Esophagus muscularis mucosa (tissue), 4 donors: ENCODE data around the gene GPR55. TPM values are rescaled to one million over a fixed set of nuclear protein-coding genes. Genes with fewer than 3 reads are reported as not detected.

Source experiments
- DNase-seq: peaks from one replicate; pipeline ENCODE4 v3.0.0-alpha.2; 2017; ENCODE audit errors: extremely low spot score
- H3K27ac ChIP-seq, 4 donors: fragments of 200-600 bp; sonication (generic); replicated peaks in 1 of 4; 1 replicate in 3 of 4; 2 replicates in 1 of 4; pipeline ENCODE4 v1.5.1; 2016 to 2019; ENCODE audit warnings: mild to moderate bottlenecking in 1 of 4
- H3K27me3 ChIP-seq, 4 donors: fragments of 200-600 bp; sonication (generic); one replicate each; pipeline versions ENCODE4 v1.5.1 to v1.6.0; 2016 to 2019
- H3K36me3 ChIP-seq, 4 donors: fragments of 200-600 bp; sonication (generic); one replicate each; pipeline ENCODE4 v1.5.1; 2016 to 2019
- H3K4me1 ChIP-seq, 4 donors: fragments of 200-600 bp; sonication (generic); one replicate each; pipeline ENCODE4 v1.5.1; 2016 to 2019
- H3K4me3 ChIP-seq, 4 donors: fragments of 200-600 bp; sonication (generic); 1 replicate in 2 of 4; 2 replicates in 2 of 4; pipeline ENCODE4 v1.5.1; 2016 to 2019; ENCODE audit warnings: mild to moderate bottlenecking in 4 of 4, moderate library complexity in 1 of 4
- H3K9me3 ChIP-seq, 4 donors: fragments of 200-600 bp; sonication (generic); 1 replicate in 3 of 4; 2 replicates in 1 of 4; pipeline ENCODE4 v1.5.1; 2016 to 2019
- CTCF ChIP-seq, 3 experiments: fragments of 200-600 bp in 2 of 3; fragments of 450-650 bp in 1 of 3; sonication (generic) in 2 of 3; IDR thresholded peaks; one replicate each; pipeline ENCODE4 v1.5.1; 2017 to 2019; ENCODE audit warnings: antibody characterized with exemption in 3 of 3, mild to moderate bottlenecking in 2 of 3, moderate library complexity in 1 of 3
- EP300 ChIP-seq: sonication (generic); formaldehyde crosslinking; IDR thresholded peaks from one replicate; pipeline ENCODE4 v1.6.1; 2017; ENCODE audit warnings: antibody characterized with exemption
- POLR2A ChIP-seq: fragments of 450-650 bp; IDR thresholded peaks from one replicate; pipeline ENCODE4 v1.6.1; 2017; ENCODE audit warnings: antibody characterized with exemption, moderate library complexity, mild to moderate bottlenecking, low read depth
- POLR2AphosphoS5 ChIP-seq, 2 donors: sonication (generic); formaldehyde crosslinking; IDR thresholded peaks; one replicate each; pipeline ENCODE4 v1.6.1; 2017; ENCODE audit warnings: antibody characterized with exemption in 2 of 2
- WGBS: methylation state at CpG from one replicate; pipeline ENCODE4 v1.1.5; 2018; 5-methylcytosine and 5-hydroxymethylcytosine counted together
- intact Hi-C: fragments of 100-400 bp; cut with DNase I; formaldehyde crosslinking; loops from one replicate; pipeline ENCODE4 v1.15.1; 2023
- total RNA-seq, 4 donors: library from RNA; depleted of rRNA; stranded (reverse); fragments of >200 nt; gene quantifications; one replicate each; pipeline versions ENCODE4 v1.1.0 to v1.2.1, GENCODE V29; 2016

The GPR55 gene
- total RNA-seq, 4 donors from 2014 or later, result 0.29 to 0.42 TPM; not detected in 2

DNA sequence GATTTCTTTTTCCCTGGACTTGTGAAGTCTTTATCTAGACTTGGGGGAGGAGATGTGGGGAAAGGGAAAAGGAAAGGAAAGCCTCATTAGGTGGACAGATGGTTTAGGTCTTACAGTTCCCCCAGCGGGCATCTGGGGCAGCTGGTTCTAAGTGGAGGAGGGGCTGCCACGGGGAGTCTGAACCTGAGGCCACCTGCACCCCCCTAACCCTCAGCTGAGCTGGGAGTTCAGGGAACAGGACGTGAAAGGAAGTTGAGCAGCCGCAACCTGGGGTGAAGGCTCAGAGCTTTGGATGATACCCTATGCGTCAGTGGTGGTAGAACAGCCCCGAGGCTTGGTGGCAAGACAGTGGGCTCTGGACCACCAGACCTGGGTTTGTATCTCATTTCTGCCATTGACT lies 33.5 kb downstream of the GPR55 start:
- WGBS, result 82% methylated on average over 6 of the region's 6 CpGs

GRCh38 chr2:230891064-230891463 lies 34.0 kb downstream of the GPR55 start:
- Histone ChIP-seq H3K4me1 (no peaks in the 10 kb centered on the region), H3K27me3 (peaks cover 0 to 13% (median 0%) of the 10 kb centered on the region in 4 donors), H3K4me3 (no peak overlapping the region), H3K36me3 (no peaks in the 10 kb centered on the region), H3K9me3 (no peaks in the 10 kb centered on the region), H3K27ac (no peak overlapping the region)
- 28% methylated on average over 5 of the region's 5 CpGs for WGBS
- intact Hi-C loops, result no loop called here
- no peak for DNase-seq
- TF ChIP-seq CTCF (IDR thresholded peaks at IDR 0.05) (no peak), POLR2AphosphoS5 (IDR thresholded peaks at IDR 0.05) (no peak), POLR2A (no peak), EP300 (no peak)

More for the DNA sequence above, 33.5 kb downstream of the GPR55 start:
- no peak for TF ChIP-seq POLR2A
- no peak for TF ChIP-seq CTCF (IDR thresholded peaks at IDR 0.05)
- no peak for TF ChIP-seq EP300
- no peak for DNase-seq
- Histone ChIP-seq H3K27me3 (peaks cover 0 to 13% (median 0%) of the 10 kb centered on the region in 4 donors), H3K4me3 (no peak overlapping the region), H3K9me3 (no peaks in the 10 kb centered on the region), H3K36me3 (no peaks in the 10 kb centered on the region), H3K27ac (no peak overlapping the region), H3K4me1 (no peaks in the 10 kb centered on the region)
- intact Hi-C loops, result no loop called here

DNA sequence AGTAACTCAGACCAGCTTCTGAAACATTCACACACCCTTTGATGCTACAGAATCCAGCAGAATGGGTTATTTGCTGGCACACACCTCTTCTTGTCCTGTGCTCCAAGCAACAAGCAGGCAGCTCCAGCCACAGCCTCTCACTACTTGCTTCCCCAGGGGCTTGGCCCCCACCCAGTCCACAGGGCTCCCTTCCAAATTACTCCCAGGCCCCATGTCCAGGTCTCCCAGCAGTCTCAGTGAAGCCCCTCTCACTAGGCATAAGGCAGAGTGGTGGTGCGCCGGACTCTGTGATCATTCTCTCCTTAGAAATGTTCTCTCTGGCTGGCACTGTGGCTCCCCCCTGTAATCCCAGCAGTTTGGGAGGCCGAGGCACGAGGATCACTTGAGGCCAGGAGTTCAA lies 34.4 kb downstream of the GPR55 start:
- Histone ChIP-seq H3K4me1 (no peaks in the 10 kb centered on the region), H3K9me3 (no peaks in the 10 kb centered on the region), H3K36me3 (no peaks in the 10 kb centered on the region), H3K4me3 (no peak overlapping the region), H3K27me3 (peaks cover 0 to 13% (median 0%) of the 10 kb centered on the region in 4 donors), H3K27ac (no peak overlapping the region)
- intact Hi-C loops, result no loop called here
- TF ChIP-seq POLR2A (no peak), EP300 (no peak), POLR2AphosphoS5 (IDR thresholded peaks at IDR 0.05) (no peak), CTCF (IDR thresholded peaks at IDR 0.05) (no peak)
- WGBS, result 89% methylated on average over 4 of the region's 4 CpGs
- DNase-seq, result no peak

- 93% methylated on average over 22 of the region's 22 CpGs for WGBS
- no peaks in the 10 kb centered on the region for H3K4me1 ChIP-seq
- TF ChIP-seq CTCF (IDR thresholded peaks at IDR 0.05), result no peak
- TF ChIP-seq EP300, result no peak
- TF ChIP-seq POLR2AphosphoS5 (IDR thresholded peaks at IDR 0.05), result no peak
- no peak for TF ChIP-seq POLR2A
- intact Hi-C loops, result no loop called here
- no peaks in the 10 kb centered on the region for H3K36me3 ChIP-seq
- H3K27me3 ChIP-seq, result peaks cover 0 to 13% (median 0%) of the 10 kb centered on the region in 4 donors
- no peak overlapping the region for H3K4me3 ChIP-seq
- no peaks in the 10 kb centered on the region for H3K9me3 ChIP-seq
- DNase-seq, result no peak
- H3K27ac ChIP-seq, result no peak overlapping the region
These were observed 35.0 kb downstream of the GPR55 start for GRCh38 chr2:230889911-230890601.
